ENCODE data around the gene CEACAM18.

Gene CEACAM18

GRCh38 chr19:51458051-51458645, 20.2 kb upstream of the CEACAM18 start, which contains the start of gene SIGLEC8:
SIGLEC8 (minus strand) TSS chr19:51458454; CDS start chr19:51458387, 67 bp downstream.
- no peak for TF ChIP-seq CEBPB (IDR thresholded peaks at IDR 0.05)

GRCh38 chr19:51458899-51459505, 19.3 kb upstream of the CEACAM18 start:
- no peak for TF ChIP-seq RAD21 (IDR thresholded peaks at IDR 0.05; ENCODE audit: low read depth)
- TF ChIP-seq YY1 (IDR thresholded peaks at IDR 0.05; ENCODE audit: low read depth), result no peak
- TF ChIP-seq CEBPB (IDR thresholded peaks at IDR 0.05), result no peak
- TF ChIP-seq USF1 (IDR thresholded peaks at IDR 0.05), result no peak
- no peak for TF ChIP-seq TEAD4 (IDR thresholded peaks at IDR 0.05)
- TF ChIP-seq NFIC (IDR thresholded peaks at IDR 0.05), result no peak
- no peak for TF ChIP-seq EP300 (IDR thresholded peaks at IDR 0.05; ENCODE audit: borderline replicate concordance)
- TF ChIP-seq MAX (IDR thresholded peaks at IDR 0.05), result no peak
- TF ChIP-seq, protein P1, sequence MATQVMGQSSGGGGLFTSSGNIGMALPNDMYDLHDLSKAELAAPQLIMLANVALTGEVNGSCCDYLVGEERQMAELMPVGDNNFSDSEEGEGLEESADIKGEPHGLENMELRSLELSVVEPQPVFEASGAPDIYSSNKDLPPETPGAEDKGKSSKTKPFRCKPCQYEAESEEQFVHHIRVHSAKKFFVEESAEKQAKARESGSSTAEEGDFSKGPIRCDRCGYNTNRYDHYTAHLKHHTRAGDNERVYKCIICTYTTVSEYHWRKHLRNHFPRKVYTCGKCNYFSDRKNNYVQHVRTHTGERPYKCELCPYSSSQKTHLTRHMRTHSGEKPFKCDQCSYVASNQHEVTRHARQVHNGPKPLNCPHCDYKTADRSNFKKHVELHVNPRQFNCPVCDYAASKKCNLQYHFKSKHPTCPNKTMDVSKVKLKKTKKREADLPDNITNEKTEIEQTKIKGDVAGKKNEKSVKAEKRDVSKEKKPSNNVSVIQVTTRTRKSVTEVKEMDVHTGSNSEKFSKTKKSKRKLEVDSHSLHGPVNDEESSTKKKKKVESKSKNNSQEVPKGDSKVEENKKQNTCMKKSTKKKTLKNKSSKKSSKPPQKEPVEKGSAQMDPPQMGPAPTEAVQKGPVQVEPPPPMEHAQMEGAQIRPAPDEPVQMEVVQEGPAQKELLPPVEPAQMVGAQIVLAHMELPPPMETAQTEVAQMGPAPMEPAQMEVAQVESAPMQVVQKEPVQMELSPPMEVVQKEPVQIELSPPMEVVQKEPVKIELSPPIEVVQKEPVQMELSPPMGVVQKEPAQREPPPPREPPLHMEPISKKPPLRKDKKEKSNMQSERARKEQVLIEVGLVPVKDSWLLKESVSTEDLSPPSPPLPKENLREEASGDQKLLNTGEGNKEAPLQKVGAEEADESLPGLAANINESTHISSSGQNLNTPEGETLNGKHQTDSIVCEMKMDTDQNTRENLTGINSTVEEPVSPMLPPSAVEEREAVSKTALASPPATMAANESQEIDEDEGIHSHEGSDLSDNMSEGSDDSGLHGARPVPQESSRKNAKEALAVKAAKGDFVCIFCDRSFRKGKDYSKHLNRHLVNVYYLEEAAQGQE (IDR thresholded peaks at IDR 0.05; ENCODE audit: low read depth), result no peak
- no peak for TF ChIP-seq TCF12 (IDR thresholded peaks at IDR 0.05; ENCODE audit: low read depth)
- no peak for TF ChIP-seq EGR1 (IDR thresholded peaks at IDR 0.05)
- TF ChIP-seq TAF1 (IDR thresholded peaks at IDR 0.05; ENCODE audit: low read depth), result no peak
- no peak for TF ChIP-seq CREB1 (IDR thresholded peaks at IDR 0.05; ENCODE audit: low read depth)
- TF ChIP-seq ZBTB7A (IDR thresholded peaks at IDR 0.05; ENCODE audit: low read depth), result no peak
- TF ChIP-seq FOXM1 (IDR thresholded peaks at IDR 0.05; ENCODE audit: borderline replicate concordance, low read depth), result no peak

DNA sequence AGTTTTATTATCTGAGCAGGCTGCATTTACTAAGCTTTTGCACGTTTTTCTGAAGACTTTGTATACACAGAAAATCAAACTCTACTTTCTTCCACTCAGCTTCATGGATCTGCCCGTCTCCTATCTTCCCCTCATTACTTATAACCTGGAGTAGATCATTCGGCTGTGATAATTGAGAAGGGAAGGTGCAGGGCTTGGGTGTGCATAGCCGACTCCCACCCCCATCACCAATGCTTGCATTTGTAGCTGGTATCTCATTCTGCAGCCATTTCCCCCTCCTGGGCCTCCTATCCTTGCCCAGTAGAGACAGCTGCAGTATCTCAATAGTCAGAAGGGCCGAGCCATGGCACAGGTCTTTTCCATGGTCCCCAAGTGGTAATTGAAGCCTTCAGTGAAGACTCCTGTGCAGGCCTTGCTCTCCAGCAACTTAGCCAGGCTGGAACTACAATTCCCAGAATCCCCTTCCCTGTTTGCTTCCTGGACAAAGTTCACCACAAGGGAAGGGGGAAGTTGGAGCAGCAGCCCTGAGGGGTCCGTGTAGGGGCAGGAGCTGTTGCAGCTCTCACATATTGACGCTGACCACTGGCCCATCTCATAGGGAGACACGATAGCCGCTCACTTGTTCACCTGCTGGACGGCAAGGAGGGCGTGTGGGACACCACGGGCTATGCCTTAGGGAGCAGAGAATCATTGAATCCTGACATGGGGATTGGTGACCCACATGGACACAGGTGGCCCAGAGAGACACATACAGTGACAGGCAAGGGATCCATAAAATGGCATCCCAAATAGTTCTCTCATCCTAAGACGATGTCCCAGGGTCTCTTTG, 18.0 kb upstream of the CEACAM18 start:
- no peak for TF ChIP-seq RAD21 (IDR thresholded peaks at IDR 0.05; ENCODE audit: low read depth)
- TF ChIP-seq ZBTB7A (IDR thresholded peaks at IDR 0.05; ENCODE audit: low read depth), result no peak
- TF ChIP-seq EP300 (IDR thresholded peaks at IDR 0.05; ENCODE audit: borderline replicate concordance), result no peak
- TF ChIP-seq YY1 (IDR thresholded peaks at IDR 0.05; ENCODE audit: low read depth), result no peak
- no peak for TF ChIP-seq FOXM1 (IDR thresholded peaks at IDR 0.05; ENCODE audit: borderline replicate concordance, low read depth)
- TF ChIP-seq TAF1 (IDR thresholded peaks at IDR 0.05; ENCODE audit: low read depth), result no peak
- no peak for TF ChIP-seq CEBPB (IDR thresholded peaks at IDR 0.05)
- no peak for TF ChIP-seq USF1 (IDR thresholded peaks at IDR 0.05)
- TF ChIP-seq, protein P1 (IDR thresholded peaks at IDR 0.05; ENCODE audit: low read depth), result no peak
- no peak for TF ChIP-seq TEAD4 (IDR thresholded peaks at IDR 0.05)

DNA sequence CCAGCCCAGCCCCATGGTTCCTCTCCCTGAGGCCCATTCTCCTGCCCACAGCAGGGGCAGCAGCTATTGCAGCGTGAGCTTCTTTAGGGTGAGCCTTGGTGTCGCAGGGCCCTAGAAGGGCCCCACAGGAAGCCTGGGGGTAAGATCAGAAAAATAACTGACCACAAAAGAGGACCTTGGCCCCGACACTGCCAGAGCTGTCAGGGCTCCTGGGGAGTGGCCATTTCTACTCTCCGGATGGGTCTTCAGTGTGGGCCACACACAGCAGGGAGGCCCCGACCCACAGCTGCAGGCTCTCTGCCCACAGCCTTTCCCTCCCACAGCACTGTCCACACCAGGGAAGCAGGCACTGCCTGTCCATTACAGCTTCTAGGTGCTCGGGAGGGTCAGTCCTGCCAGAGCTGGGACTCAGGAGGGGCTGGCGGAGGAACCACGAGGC, 16.6 kb upstream of the CEACAM18 start:
- TF ChIP-seq CEBPB (IDR thresholded peaks at IDR 0.05) (no peak), CREB1 (IDR thresholded peaks at IDR 0.05; ENCODE audit: low read depth) (no peak), YY1 (IDR thresholded peaks at IDR 0.05; ENCODE audit: low read depth) (no peak), TAF1 (IDR thresholded peaks at IDR 0.05; ENCODE audit: low read depth) (no peak), EGR1 (IDR thresholded peaks at IDR 0.05) (no peak), TCF12 (IDR thresholded peaks at IDR 0.05; ENCODE audit: low read depth) (no peak)
- TF ChIP-seq, protein P1 (IDR thresholded peaks at IDR 0.05; ENCODE audit: low read depth), result no peak

All from Ishikawa (cell line).